ENCODE measurements around the gene ANO4.
"Not testable (repeated sequence)": the region's sequence is repeated elsewhere in the genome, so short reads cannot be mapped to it uniquely, and the experiment has no call there.

ANO4 gene

DNA sequence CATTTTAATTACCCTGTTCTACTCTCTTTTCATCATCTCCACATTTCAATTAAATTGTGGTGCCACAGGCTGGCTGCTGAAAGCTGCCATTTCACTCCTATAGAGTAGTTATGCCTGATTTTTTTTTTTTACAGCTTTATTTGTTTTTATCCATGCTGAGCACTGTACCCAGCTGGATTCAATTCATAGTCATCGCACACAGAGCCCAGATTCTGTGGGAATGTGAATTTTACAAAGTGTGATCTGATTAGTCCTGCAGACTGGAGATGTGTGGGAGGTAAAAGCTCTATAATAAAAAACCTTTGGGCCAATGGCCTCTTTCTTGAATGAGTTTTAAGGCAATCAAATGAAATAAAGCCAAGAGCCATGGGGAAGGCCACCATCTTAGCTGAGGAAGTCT lies 190.2 kb downstream of the ANO4 start:
- Histone ChIP-seq H3K4me3 (ENCODE audit: low read depth in 1 of 2, low read length in 1 of 2) (no peak overlapping the region), H3K9me3 (no peaks in the 10 kb centered on the region), H3K27me3 (no peaks in the 10 kb centered on the region), H3K36me3 (no peaks in the 10 kb centered on the region), H3K27ac (no peak overlapping the region), H3K4me1 (ENCODE audit: control insufficient read depth in 1 of 2, insufficient read depth in 1 of 2, low read depth in 1 of 2, low read length in 1 of 2) (no peaks in the 10 kb centered on the region)
- TF ChIP-seq, protein P1, sequence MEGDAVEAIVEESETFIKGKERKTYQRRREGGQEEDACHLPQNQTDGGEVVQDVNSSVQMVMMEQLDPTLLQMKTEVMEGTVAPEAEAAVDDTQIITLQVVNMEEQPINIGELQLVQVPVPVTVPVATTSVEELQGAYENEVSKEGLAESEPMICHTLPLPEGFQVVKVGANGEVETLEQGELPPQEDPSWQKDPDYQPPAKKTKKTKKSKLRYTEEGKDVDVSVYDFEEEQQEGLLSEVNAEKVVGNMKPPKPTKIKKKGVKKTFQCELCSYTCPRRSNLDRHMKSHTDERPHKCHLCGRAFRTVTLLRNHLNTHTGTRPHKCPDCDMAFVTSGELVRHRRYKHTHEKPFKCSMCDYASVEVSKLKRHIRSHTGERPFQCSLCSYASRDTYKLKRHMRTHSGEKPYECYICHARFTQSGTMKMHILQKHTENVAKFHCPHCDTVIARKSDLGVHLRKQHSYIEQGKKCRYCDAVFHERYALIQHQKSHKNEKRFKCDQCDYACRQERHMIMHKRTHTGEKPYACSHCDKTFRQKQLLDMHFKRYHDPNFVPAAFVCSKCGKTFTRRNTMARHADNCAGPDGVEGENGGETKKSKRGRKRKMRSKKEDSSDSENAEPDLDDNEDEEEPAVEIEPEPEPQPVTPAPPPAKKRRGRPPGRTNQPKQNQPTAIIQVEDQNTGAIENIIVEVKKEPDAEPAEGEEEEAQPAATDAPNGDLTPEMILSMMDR (IDR thresholded peaks at IDR 0.05): no peak

DNA sequence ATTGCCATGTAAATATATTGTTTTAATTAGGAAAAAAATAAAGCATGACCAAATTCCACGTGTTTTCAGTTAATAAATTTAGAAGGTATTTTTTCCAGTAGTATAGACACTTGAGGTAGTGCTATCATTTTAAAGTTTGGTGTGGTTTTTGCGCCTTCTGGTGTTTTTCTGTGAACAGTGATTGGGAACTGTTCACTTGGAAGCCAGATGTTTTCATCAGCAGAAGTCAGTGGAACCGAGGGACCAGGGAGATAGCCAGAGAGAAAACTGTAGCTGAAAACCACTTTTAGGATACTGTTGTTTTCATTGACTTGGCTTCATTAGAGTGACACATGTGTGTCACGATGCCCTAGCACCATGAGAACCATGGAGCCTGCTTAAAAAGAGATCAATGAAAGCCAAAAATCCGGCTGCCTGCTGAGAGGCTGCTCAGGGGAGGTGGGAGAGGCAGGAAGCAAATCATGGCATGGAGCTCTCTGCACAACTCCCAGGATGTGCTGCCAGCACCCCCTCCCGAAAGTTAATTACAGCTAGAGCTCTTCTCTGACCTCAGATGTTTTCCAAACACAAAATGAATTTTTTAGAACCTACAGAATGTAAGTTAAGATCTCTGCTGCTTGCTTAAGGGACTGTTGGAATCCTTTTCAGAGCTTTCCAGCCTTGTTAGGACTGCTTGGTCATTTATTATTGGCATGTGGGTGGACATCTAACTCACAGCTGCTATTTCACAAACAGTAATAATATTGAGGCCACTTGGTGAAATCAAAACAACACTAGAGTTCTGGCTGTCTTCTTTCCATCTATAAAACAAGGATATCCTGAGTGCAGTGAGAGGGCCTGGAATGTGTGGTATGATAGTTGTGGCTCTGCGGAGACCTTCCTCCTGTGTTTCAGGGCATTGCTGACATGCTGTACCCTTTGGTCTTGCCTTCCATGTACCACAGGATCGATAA lies 192.3 kb downstream of the ANO4 start:
- no peaks in the 10 kb centered on the region for H3K36me3 ChIP-seq
- H3K27me3 ChIP-seq: no peaks in the 10 kb centered on the region
- no peaks in the 10 kb centered on the region for H3K4me1 ChIP-seq (ENCODE audit: control insufficient read depth in 1 of 2, insufficient read depth in 1 of 2, low read depth in 1 of 2, low read length in 1 of 2)
- H3K9me3 ChIP-seq: no peaks in the 10 kb centered on the region
- H3K4me3 ChIP-seq (ENCODE audit: low read depth in 1 of 2, low read length in 1 of 2): no peak overlapping the region
- H3K27ac ChIP-seq: no peak overlapping the region
- TF ChIP-seq, protein P1 (IDR thresholded peaks at IDR 0.05): no peak

DNA sequence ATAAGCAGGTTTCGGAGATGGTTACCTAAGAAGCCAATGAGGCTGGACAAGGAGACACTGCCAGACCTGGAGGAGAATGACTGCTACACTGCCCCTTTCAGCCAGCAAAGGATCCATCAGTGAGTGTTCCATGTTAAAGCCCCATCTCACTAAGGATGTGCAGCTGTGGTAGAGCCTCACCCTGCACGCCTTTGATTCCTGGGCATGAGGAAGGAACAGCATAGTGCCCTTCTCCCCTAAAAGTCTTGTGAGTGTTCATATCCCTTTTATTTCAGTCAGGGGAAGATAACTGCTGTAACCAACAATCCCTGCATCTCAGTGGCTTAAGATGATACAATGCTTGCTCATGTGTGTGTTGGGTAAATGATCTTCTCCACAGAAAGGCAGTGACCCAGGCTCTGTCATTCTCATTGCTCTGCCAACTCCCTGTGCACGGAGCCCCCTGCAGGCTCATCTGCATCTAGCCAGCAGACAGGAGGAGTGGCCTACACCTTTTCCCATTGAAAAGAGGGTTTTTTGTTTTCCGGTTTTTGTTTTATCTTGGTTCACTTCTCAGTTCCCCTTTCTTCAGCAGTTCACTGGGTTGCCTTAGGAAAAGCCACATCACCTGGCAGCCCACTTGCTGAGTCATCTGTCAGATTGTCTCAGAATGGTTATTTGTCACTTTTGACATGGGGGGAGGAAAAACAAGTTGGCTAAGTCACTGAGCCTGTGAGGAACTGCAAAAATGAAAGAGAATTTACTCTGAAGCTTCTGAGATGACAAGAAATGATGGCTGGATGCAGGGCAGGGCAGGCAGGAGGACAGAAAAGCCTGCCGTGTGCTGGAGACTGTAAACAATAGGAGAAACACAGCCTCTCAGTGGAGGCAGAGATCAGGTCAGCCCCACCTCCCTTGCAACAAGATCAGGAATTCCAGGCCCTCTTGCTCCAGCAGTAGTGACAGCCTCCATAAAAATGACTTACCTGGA lies 193.3 kb downstream of the ANO4 start:
- H3K27me3 ChIP-seq: no peaks in the 10 kb centered on the region
- H3K36me3 ChIP-seq: no peaks in the 10 kb centered on the region
- H3K4me3 ChIP-seq (ENCODE audit: low read depth in 1 of 2, low read length in 1 of 2): no peak overlapping the region
- no peaks in the 10 kb centered on the region for H3K9me3 ChIP-seq
- H3K4me1 ChIP-seq (ENCODE audit: control insufficient read depth in 1 of 2, insufficient read depth in 1 of 2, low read depth in 1 of 2, low read length in 1 of 2): no peaks in the 10 kb centered on the region
- H3K27ac ChIP-seq: no peak overlapping the region
- TF ChIP-seq, protein P1 (IDR thresholded peaks at IDR 0.05): no peak

DNA sequence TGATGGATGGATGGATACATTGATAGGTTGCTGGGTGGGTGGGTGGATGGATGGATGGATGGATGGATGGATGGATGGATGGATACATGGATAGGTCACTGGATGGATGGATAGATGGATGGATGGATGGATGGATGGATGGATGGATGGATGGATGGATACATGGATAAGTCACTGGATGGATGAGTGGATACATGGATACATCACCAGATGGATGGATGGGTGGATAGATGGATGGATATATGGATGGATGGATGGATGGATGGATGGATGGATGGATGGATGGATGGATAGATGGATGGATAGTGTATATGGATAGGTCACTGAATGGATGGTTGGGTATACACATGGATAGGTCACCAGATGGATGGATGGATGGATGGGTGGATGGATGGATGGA lies 194.9 kb downstream of the ANO4 start:
- not testable (repeated sequence) for H3K27ac ChIP-seq

DNA sequence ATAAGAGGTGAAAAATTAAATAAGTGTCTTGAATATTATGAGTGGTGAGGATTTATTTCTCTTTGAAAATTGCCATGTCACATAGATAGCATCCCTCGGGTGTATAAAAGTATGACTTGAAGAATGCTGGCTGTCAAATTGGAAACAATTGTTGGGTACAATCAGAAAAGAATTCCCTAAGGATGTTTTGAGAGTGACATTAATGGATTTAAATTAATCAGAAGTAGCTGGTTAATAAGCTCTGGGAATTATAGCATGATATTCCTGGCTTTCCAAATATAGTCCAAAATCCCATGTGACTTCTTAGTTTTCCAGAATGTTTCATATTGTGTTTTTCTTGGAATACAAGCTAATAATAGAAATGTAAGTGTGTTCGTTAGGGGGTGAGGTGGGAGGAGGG lies 196.5 kb downstream of the ANO4 start:
- TF ChIP-seq, protein P1 (IDR thresholded peaks at IDR 0.05): no peak
- no peak overlapping the region for H3K27ac ChIP-seq
- no peaks in the 10 kb centered on the region for H3K36me3 ChIP-seq
- no peaks in the 10 kb centered on the region for H3K27me3 ChIP-seq
- no peaks in the 10 kb centered on the region for H3K4me1 ChIP-seq (ENCODE audit: control insufficient read depth in 1 of 2, insufficient read depth in 1 of 2, low read depth in 1 of 2, low read length in 1 of 2)
- H3K9me3 ChIP-seq: no peaks in the 10 kb centered on the region
- H3K4me3 ChIP-seq (ENCODE audit: low read depth in 1 of 2, low read length in 1 of 2): no peak overlapping the region

More for the DNA sequence above, 194.9 kb downstream of the ANO4 start:
- H3K9me3 ChIP-seq; H3K4me1 ChIP-seq (ENCODE audit: control insufficient read depth in 1 of 2, insufficient read depth in 1 of 2, low read depth in 1 of 2, low read length in 1 of 2); H3K27me3 ChIP-seq; H3K36me3 ChIP-seq; H3K4me3 ChIP-seq (ENCODE audit: low read depth in 1 of 2, low read length in 1 of 2): not testable (repeated sequence)
